ENCODE data around the gene SORCS2.

Gene SORCS2

DNA sequence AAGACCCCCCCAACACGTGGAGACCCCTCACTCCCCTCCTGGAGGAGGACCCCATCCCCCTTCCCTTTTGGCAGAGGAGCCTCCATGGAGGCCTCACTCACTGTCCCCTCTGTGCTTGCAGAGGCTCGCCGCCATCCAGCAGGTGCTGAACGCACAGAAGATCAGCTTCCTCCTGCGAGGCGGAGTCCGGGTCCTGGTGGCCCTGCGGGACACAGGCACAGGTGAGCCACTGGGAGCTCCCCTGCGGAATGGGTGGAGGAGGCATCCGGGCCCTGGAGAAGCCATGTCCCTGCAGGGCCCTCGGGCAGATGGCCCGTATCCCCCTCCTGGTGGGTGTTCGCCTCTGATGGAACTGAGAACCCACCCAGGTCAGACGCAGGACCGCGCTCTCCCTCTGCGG lies 540.9 kb downstream of the SORCS2 start:
- DNase-seq: no peak

DNA sequence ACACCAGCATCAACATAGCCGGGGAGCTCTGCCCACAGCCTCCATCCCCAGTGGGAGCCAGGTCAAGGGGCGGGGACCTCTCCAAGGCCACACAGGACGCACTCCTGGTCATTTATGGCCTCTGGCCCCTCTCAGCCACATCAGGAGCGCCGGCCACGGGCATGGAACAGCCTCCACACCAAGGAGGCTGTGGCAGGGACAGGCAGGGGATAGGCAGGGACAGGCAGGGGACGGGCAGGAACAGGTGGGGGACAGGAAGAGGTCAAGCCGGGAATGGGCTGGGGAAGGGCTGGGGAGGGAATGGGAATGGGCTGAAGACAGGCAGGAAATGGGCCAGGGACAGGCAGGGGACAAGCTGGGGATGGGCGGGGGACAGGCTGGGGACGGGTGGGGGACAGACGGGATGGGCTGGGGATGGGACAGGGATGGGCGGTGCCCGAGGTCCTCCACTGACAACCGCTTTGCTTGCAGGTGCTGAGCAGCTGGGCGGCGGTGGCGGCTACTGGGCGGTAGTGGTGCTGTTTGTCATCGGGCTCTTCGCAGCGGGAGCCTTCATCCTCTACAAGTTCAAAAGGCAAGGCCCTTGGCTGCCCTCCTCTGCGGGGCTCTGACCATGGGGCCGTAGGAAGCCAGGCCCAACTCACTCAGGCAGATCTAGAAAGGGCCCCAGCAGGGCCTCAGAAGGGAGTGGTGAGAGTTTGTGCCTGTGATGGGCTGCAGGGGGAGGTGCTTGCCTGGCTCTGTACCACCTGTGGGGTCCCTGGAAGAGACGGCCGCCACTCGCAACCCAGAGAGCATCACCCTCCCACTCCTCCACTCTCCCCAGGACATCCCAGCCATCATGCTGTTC lies 541.7 kb downstream of the SORCS2 start:
- no peak for DNase-seq

GRCh38 chr4:7734651-7735260 lies 542.4 kb downstream of the SORCS2 start:
- DNase-seq: no peak

- no peak for DNase-seq
Observed at GRCh38 chr4:7735395-7735794, 543.1 kb downstream of the SORCS2 start.

- no peak for DNase-seq
Observed at GRCh38 chr4:7735961-7736360, 543.6 kb downstream of the SORCS2 start.

GRCh38 chr4:7736436-7737267 lies 544.3 kb downstream of the SORCS2 start:
- no peak for DNase-seq

DNA sequence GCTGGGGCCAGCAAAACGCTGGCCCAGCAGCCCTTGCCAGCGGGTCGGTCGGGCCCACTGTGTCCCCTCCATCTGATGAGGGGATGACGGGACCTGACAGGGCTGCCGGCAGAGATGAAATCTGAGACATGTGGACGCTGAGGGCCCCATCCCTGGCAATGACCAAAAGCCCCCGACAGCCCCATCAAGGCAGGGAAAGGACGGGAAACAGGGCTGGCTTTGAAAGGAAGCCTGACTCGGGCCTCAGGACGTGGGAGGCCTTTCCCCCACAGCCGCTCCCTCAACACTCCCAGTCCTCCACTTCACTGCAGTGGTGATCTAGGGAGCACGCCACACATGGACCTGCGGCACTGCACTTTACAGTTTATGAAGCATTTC lies 544.9 kb downstream of the SORCS2 start:
- DNase-seq: no peak

GRCh38 chr4:7737752-7738457 lies 545.6 kb downstream of the SORCS2 start:
- DNase-seq: no peak

DNA sequence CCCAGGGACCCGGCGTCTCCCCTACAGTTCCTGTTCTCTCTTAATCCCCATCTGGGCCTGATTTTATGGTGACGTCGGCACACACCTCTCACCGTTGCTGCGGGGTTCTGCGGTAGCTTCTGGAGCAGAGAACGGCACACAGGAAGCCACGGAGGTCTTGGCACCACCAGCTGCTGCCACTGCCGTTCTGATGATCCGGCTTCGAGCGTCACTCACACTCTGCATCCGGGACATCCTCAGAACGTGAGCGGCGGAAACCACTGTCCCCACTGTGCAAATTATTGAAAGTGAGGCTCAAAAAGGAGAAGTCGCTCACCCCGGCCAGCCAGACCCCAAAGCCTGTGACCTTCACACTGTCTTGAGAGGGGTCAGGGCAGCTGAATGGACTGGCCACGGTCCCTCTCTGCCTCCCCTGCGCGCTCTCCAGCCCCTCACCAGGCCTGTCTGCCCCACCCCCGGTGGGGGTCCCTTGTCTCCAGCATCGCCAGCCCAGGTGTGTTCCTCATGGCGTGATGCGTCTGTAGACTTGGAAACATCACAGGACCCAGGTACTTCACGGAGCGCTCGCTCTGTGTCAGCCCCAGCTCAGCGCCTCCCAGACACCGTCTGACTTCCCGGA lies 546.2 kb downstream of the SORCS2 start:
- no peak for DNase-seq

GRCh38 chr4:7739077-7739917 lies 547.0 kb downstream of the SORCS2 start:
- no peak for DNase-seq

GRCh38 chr4:7739918-7740865 lies 547.9 kb downstream of the SORCS2 start:
- DNase-seq: no peak

DNA sequence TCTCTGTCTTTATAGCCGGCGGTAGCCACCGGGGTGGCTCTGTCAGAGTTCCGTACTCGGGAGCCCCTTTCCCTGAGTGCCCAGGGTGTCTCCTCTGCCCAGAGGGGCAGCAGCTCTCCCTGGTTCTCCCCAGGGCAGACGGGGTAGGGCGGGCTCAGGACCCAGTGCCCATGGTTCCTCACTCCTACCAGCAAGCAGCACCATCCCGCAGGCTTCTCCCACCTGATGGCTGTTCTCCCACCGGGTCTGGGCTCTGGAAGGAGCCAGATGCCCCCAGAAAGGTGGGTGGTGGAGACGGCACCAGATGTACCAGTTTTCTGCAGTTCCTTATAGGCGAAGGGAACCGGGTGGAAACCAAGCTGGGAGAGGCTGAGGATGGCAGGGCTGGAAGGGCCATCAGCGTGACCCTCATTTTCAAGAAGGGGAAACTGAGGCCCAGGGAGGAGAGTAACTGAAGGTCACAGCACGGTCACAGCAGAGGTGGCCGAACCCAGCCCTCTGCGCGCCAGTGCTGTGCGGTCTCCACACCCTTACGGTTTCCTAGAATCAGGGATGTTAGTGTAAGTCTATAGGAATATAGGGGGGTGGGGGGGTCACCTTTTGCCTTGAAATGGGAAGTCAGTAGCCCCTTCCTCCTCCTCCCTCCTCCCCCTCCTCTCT lies 548.7 kb downstream of the SORCS2 start:
- DNase-seq: no peak

- DNase-seq: no peak
Observed at GRCh38 chr4:7741946-7742806, 549.8 kb downstream of the SORCS2 start.

- DNase-seq: no peak
Observed at GRCh38 chr4:7742807-7743280, 550.5 kb downstream of the SORCS2 start.

DNA sequence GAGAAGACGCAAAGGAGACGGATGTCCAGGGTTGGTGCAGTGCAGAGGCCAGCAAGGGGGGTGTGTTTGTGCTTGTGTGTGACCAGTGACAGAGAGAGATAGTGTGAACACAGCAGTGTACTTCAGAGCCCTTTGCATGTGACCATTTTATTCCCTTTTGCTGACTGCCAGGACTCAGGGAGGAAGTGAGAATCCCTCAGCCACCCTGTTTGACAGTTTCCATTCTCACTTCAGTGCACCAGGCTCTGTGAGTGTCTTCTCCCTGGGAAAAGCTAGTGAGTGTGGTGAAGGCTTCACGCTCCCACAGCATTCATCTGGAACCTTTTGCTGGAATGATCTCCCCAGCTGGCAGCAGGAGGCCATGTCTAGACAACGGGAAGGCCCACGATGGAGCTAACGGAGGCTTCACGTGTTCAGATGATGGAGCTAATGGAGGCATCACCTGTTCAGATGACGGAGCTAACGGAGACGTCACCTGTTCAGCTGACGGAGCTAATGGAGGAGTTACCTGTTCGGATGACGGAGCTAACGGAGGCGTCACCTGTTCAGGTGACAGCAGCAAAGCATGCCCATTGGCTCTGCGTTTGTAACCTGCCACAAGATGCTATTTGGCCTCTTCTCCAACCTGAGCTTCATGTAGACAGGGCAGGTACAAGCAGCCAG lies 551.9 kb downstream of the SORCS2 start:
- DNase-seq: no peak

- DNase-seq: no peak
Observed at GRCh38 chr4:7745301-7745885, 553.1 kb downstream of the SORCS2 start.

- DNase-seq: no peak
Observed at GRCh38 chr4:7746351-7747061, 554.2 kb downstream of the SORCS2 start.
